Measurements from ENCODE around the gene CLDND2. TPM values are rescaled to one million over a fixed set of nuclear protein-coding genes. Genes with fewer than 3 reads are reported as not detected.

The CLDND2 gene
- polyA plus RNA-seq, 1 of the 3 experiments (the other 2 are of a cell fraction): 0.26 TPM

GRCh38 chr19:51391073-51391611 is 22.3 kb upstream of the CLDND2 start (continued):
- no peak for TF ChIP-seq FOXJ3 (CRISPR knock-in tag; IDR thresholded peaks at IDR 0.05)
- TF ChIP-seq TEAD4 (IDR thresholded peaks at IDR 0.05; ENCODE audit: borderline replicate concordance, insufficient read depth): no peak
- TF ChIP-seq SMC3 (IDR thresholded peaks at IDR 0.05; ENCODE audit: low read depth, low read length): no peak
- TF ChIP-seq EZH2phosphoT487 (IDR thresholded peaks at IDR 0.05; ENCODE audit: borderline replicate concordance, low read depth): no peak
- TF ChIP-seq POLR2AphosphoS5 (IDR thresholded peaks at IDR 0.05; ENCODE audit: low read depth, low read length): no peak
- no peak for TF ChIP-seq JUND (IDR thresholded peaks at IDR 0.05)

- no peak overlapping the region for H3K4me2 ChIP-seq
- no peak for TF ChIP-seq MEF2A (IDR thresholded peaks at IDR 0.05; ENCODE audit: borderline replicate concordance, low read depth)
- TF ChIP-seq FOSL2 (IDR thresholded peaks at IDR 0.05; ENCODE audit: borderline replicate concordance, low read depth): no peak
- TF ChIP-seq EZH2phosphoT487 (IDR thresholded peaks at IDR 0.05; ENCODE audit: borderline replicate concordance, low read depth): no peak
- TF ChIP-seq RXRA (IDR thresholded peaks at IDR 0.05; ENCODE audit: borderline replicate concordance, low read depth): no peak
- no peak for TF ChIP-seq TAF1 (IDR thresholded peaks at IDR 0.05; ENCODE audit: borderline replicate concordance, low read depth, low read length)
- TF ChIP-seq FOXJ3 (CRISPR knock-in tag; IDR thresholded peaks at IDR 0.05): no peak
- TF ChIP-seq RFX5 (IDR thresholded peaks at IDR 0.05; ENCODE audit: low read length): no peak
- H3K79me2 ChIP-seq (ENCODE audit: insufficient read depth): no peaks in the 10 kb centered on the region
- no peak overlapping the region for H3K27ac ChIP-seq (ENCODE audit: low read depth in 2 of 2, low read length in 1 of 2)
- ChIA-PET POLR2A (no interaction called here), CTCF (interaction anchor here (1.3 kb wide), 1 partner anchor 32 kb away, joined by 3 read pairs; no protein-coding TSS in a partner anchor)
- no peak overlapping the region for H3K4me3 ChIP-seq (ENCODE audit: low read depth in 2 of 2, low read length in 1 of 2)
- H3K9me3 ChIP-seq: no peaks in the 10 kb centered on the region
- H3F3A ChIP-seq (replicated peaks; ENCODE audit: insufficient read depth): no peaks in the 10 kb centered on the region
- H4K20me1 ChIP-seq (ENCODE audit: insufficient read depth): no peaks in the 10 kb centered on the region
- no peaks in the 10 kb centered on the region for H3K36me3 ChIP-seq (replicated peaks in 1 of 2; ENCODE audit: control insufficient read depth in 1 of 2, insufficient read depth in 2 of 2, low read length in 1 of 2)
- H2AFZ ChIP-seq (ENCODE audit: low read depth): no peak overlapping the region
- H3K27me3 ChIP-seq (ENCODE audit: insufficient read depth): no peaks in the 10 kb centered on the region
- H3K4me1 ChIP-seq (ENCODE audit: control insufficient read depth in 1 of 2, insufficient read depth in 2 of 2, low read depth in 1 of 2, low read length in 1 of 2): peaks cover 3 to 4% of the 10 kb centered on the region in 2 experiments; a peak in 1 of 4 replicates
- no peak overlapping the region for H3K9ac ChIP-seq
- H3K9me2 ChIP-seq: no peaks in the 10 kb centered on the region
- DNase-seq: no peak
- WGBS (ENCODE audit: low lambda C conversion rate): 67% methylated on average over 9 of the region's 14 CpGs
Observed at GRCh38 chr19:51389143-51389542, 20.3 kb upstream of the CLDND2 start.

GRCh38 chr19:51387924-51388389 is 19.2 kb upstream of the CLDND2 start, which contains the start of gene LIM2:
Gene LIM2 (minus strand): TSS chr19:51387974. CDS start chr19:51387443, 531 bp downstream.
- no peak for DNase-seq
- no peaks in the 10 kb centered on the region for H4K20me1 ChIP-seq (ENCODE audit: insufficient read depth)
- ChIA-PET CTCF (interaction anchor here (0.6 to 2.5 kb wide), 3 partner anchors 10 to 273 kb away, joined by 3 to 10 read pairs (median 3); no protein-coding TSS in a partner anchor), POLR2A (no interaction called here)
- no peak within 1 kb of the TSS for H2AFZ ChIP-seq (ENCODE audit: low read depth)
- no peak within 1 kb of the TSS for H3K4me3 ChIP-seq (ENCODE audit: low read depth in 2 of 2, low read length in 1 of 2)
- 81% methylated on average over 12 of the region's 15 CpGs for WGBS (ENCODE audit: low lambda C conversion rate)
- H3K27me3 ChIP-seq (ENCODE audit: insufficient read depth): no peaks in the 10 kb centered on the region
- no peak within 1 kb of the TSS for H3K9ac ChIP-seq
- no peaks in the 10 kb centered on the region for H3K9me3 ChIP-seq
- no peak within 1 kb of the TSS for H3K4me2 ChIP-seq
- no peaks in the 10 kb centered on the region for H3K36me3 ChIP-seq (replicated peaks in 1 of 2; ENCODE audit: control insufficient read depth in 1 of 2, insufficient read depth in 2 of 2, low read length in 1 of 2)
- H3K79me2 ChIP-seq (ENCODE audit: insufficient read depth): no peaks in the 10 kb centered on the region
- no peaks in the 10 kb centered on the region for H3F3A ChIP-seq (replicated peaks; ENCODE audit: insufficient read depth)
- no peak for TF ChIP-seq USF2 (IDR thresholded peaks at IDR 0.05; ENCODE audit: borderline replicate concordance, low read depth, low read length)
- no peak for TF ChIP-seq POLR2AphosphoS5 (IDR thresholded peaks at IDR 0.05; ENCODE audit: low read depth, low read length)
- H3K9me2 ChIP-seq: no peaks in the 10 kb centered on the region
- H3K27ac ChIP-seq (ENCODE audit: low read depth in 2 of 2, low read length in 1 of 2): no peak within 1 kb of the TSS
- no peaks in the 10 kb centered on the region for H3K4me1 ChIP-seq (ENCODE audit: control insufficient read depth in 1 of 2, insufficient read depth in 2 of 2, low read depth in 1 of 2, low read length in 1 of 2)
